Measurements from ENCODE around the gene ABHD8.
A peak's percentile ranks its signal among the peaks of the same experiment; 100 is the strongest.

The ABHD8 gene

DNA sequence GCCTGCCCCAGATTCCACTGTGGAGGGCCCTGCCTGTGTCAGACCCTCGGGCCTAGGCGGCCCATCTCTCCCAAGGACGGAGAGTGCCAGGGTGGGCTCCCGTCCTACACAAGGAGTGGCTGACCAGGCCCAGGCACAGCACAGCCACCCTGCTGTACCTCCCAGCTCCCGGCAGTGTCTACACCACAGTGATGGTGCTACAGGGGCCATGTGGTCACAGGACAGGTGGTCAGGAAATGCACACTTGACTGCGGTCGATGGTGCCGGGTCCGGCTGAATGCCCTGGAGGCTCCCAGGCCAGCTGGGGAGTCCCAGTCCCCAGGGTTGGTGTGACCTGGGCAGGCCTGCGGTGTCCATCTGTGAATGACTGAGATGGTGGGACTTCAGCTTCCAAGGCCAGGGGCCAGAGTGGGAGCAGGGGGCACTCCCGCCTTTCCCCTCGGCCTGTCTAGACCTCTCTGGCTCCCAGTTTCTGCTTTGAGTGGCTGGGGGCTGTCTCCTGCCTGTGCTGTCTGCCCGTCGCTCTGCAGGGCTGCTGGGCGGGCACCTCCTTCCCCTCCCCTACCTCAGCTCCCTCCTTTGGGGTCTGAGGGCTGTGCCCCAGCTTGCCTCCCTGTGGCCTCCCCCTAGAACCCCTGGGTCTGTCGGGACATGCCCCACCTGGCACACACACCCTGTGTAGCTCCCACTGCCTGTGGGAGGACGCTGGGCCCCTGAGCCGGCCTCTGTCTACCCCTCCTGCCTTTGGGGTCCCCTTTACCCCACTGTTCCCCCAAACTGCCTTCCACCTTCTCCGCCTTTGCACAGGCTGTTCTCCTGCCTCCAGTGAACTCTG is 18.6 kb upstream of the ABHD8 start:
- DNase-seq (ENCODE audit: low read depth in 2 of 2) = no peak

DNA sequence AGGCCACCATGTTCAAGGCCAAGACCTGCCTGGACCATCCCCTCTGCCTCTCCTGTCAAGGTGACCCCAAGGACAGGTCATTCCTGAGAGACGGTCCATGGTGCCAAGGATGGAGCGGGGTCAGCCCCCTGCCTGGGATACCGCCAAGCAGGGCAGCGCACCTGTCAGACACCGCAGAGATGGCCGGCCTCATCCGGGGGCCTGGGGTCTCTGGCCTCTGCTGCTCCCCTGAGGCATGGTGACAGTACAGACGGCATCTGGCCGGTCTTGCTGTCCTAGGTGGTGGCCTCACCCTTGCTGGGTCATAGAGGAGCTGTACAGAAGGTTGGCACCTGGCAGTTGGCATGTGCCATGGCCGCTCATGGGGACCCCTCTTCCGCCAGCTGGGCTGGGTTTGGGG is 17.2 kb upstream of the ABHD8 start:
- no peak for DNase-seq (ENCODE audit: low read depth in 2 of 2)

DNA sequence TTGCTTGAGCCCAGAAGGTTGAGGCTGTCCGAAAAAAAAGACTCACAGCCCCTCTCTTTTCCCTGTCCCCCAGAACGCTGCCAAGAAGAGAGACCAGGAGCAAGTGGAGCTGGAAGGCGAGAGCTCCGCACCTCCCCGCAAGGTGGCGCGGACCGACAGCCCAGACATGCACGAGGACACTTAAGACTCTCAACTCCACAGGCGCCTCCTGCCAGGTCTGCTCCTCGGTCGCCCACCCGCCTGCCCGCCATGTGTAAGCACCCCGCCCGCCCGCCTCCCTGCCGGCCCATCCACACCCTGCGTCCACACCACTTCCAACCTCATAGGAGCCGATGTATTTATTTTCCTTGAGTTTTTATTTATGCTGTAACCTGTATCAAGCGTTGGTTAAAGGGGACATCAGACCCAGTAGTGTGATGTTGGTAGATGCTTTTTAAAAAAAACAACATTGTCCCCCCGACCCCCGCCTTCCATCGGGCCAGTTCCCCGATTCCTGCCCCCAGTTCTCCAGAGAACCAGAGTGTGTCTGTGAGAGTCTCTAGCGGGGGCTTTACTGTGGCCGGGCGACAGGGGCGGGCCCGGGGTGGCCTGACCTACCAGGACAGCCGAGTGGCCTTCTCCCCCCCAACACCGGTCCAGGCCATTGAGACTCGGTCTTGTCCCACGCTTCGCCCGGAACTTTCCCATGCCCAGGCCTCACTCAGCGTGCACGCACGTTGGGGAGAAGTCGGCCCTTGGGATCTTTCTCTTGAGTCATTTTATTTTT is 16.4 kb upstream of the ABHD8 start:
- no peak for DNase-seq (ENCODE audit: low read depth in 2 of 2)

DNA sequence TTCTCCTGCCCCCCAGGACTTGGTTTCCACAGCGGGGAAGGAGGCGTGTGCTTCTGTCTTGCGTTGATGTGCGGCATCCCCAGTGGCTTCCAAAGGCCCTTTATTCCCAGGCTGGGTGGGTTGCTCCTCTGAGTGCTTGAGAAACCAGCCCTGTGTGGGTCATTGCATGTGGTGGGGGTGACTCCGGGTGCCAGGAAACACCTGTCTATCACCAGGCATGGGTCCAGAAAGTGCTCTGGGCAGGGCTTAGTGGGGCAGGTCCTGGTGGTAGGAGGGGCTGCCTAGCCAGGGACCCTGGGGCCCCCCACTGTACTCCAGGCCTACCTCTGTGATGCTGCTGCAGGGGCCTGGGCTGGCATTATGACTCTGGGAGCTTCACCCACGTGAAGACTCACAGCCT is 15.7 kb upstream of the ABHD8 start:
- DNase-seq (ENCODE audit: low read depth in 2 of 2) = no peak

DNA sequence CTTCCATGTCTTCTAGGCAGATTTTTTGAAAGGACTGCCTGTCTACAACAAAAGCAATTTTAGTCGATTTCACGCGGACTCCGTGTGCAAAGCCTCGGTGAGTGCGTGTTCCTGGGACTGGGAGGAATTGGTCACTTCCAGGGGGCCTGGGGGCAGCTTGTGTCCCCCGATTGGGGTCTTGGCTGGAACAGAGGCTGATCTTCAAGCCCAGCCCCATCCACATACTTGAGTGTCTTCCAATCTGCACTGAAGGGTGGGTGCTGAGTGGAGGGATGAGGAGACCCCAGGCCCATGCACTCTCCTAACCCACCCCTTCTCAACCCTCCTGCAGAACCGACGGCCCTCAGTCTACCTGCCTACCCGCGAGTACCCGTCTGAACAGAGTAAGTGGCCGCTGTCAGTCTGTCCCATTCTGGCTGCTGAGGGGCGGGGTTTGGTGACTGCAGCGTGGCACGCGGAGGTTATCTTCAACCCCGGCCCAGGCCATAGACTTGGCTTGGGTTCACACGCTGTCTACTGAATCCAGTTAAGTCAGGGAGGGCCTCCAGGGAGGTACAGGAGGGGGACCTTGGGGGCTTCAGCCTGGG is 10.9 kb upstream of the ABHD8 start:
- DNase-seq (ENCODE audit: low read depth in 2 of 2) = no peak

GRCh38 chr19:17312189-17313113 is 9.2 kb upstream of the ABHD8 start:
- no peak for DNase-seq (ENCODE audit: low read depth in 2 of 2)

DNA sequence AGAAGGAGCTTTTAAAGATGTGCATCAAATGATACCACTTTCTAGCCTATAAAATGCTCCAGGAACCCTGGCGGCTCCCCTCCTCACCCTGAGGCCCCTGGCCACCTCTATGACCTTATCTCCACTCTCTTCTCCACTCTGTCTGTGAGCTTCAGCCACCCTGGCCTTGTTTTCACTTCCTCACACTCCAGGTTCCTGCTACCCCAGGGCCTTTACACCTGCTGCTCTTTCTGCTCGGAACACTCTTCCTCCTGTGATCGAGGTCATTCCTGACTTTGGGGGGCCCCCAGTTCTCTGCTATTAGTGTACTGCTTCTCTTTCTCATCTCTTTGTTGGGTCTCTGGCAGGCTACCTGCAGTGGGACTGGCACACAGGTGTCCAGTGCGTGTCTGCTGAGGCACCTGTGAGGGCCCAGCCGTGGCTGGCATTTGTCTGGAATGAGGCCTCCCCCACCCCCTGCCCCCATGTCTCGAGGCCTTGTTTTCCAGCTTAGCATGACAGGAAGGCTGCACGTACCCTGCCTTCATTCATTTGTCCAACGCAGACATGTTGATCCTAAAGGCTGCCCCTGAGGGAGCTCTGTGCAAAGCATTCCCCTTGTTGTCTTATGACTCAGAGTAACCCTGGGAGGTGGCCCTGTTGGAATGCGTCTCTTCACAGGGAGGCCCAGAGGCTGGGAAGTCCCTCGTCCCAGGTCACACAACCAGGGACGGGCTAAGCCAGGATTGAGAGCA is 8.4 kb upstream of the ABHD8 start:
- no peak for DNase-seq (ENCODE audit: low read depth in 2 of 2)

DNA sequence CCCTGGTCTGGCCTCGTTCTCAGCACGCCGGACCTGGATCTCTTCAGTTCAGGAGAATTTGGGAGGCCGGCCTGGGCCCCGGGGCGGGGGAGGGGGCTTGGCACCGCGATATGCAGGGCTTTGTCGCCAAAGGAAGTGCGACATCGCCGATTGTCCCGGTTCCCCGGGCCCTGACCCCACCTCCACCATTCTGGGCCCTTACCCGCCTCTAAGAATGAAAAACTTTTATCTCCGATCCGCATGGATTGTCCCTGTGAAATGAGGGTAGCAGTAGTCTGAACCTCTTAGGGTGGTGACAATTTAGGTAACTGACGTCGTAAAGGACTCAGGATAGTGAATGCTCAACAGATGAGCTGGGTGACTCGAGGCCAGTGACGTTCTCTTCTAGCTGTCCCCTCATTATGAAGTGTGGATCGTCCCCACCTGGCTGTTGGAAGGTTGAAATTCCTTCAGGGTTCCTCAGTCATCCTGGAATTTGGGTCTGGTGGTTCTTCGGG is 6.8 kb upstream of the ABHD8 start:
- no peak for DNase-seq (ENCODE audit: low read depth in 2 of 2)

DNA sequence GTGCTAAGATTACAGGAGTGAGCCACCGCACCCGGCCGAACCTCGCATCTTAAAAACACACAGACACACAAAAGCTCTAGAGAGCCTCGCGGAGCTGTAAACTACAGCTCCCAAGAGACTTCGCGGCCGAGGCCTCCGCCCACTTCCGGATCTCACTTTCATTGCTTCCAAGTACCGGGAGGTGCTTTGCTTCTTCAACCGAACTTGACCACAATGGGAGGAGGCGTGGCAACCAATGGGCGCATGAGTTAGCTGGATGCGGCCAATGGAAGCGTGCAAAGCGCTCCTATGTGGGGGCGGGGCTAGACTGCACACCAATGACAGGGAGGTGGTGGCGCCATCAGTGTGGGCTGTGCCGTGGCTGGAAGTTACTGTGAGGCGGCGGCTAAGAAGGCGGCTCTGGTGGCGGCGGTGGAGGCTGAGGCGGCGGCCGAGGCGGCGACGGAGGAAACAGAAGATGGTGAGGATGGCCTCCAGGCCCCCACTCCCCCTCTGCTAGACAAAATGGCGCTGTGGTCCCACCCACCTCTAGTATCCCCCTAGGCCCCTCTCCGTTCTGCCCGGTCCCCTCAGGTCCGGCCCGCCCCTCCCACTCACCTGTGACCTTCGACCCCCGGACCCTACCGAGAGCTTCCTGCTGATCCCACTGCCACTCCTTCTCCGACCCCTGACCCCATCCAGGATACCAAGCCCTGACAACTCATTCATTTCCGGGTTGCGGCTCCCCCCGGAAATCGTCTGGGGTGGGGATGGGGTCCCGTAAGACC is 6.2 kb upstream of the ABHD8 start, which contains the start of gene DDA1:
TSS of gene DDA1 (plus strand) at position 366 of the 767 bp plus-strand sequence. CDS start at position 458, 92 bp downstream.
- peak; percentile 100 for DNase-seq (ENCODE audit: low read depth in 2 of 2)

DNA sequence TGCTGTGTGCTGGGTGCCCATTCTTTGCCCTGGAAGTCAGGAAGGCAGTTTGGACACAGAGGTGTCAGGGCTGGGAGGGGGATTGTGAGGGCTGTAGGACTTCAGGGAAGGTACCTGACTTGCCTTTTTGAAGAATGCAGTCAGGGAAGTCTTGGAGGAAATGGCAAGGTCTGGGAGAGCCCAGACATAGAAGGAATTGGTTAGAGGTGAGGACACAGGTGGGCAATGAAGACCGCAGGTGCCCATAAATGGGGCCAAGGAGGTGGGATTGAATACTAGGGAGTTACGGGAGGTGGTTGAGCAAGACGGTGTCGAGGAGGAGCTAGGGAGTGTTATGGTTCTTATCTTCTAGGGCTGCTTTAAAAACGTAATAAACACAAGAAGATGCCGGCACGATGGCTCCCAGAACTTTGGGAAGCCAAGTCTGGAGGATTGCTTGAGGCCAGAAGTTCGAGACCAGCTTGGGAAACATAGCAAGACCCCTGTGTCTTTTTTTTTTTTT is 4.7 kb upstream of the ABHD8 start:
- no peak for DNase-seq (ENCODE audit: low read depth in 2 of 2)

- DNase-seq (ENCODE audit: low read depth in 2 of 2) = no peak
Observed at GRCh38 chr19:17306285-17306714, 3.1 kb upstream of the ABHD8 start.

DNA sequence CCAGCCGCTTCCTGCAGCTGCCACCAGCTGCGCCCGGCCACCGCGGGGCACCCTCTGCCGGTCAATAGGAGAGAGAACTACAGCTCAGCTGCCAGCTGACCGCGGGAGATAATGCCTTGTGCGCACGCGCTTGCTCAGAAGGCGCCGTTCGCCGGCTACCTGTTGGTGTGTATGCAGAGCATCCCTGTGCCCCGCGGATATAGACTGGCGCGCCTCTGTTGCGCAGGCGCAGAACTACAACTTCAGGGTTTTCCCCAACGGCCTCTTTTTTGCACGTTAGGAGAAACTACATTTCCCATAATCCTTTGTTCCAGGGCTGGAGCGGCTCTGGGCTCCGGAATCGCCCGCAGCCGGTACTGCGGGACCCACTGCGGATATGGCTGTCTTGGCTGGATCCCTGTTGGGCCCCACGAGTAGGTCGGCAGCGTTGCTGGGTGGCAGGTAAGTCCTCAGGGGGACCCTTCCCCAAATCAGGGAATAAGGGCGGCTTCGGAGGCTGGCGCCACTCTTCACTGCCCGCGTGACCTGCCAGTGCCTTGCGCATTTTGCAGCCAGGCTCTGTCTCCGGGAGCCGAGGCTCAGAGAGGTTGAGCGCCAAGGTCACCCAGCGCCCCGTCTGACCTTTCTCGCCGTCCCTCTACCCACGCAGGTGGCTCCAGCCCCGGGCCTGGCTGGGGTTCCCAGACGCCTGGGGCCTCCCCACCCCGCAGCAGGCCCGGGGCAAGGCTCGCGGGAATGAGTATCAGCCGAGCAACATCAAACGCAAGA is 2.5 kb upstream of the ABHD8 start, which contains the start of gene MRPL34:
TSS of gene MRPL34 (plus strand) at position 356 of the 768 bp plus-strand sequence. CDS start at position 377, 21 bp downstream.
- peak; percentile 97 for DNase-seq (ENCODE audit: low read depth in 2 of 2)

- DNase-seq (ENCODE audit: low read depth in 2 of 2) = no peak
Observed at GRCh38 chr19:17305216-17305516, 1.9 kb upstream of the ABHD8 start.

- no peak for DNase-seq (ENCODE audit: low read depth in 2 of 2)
Observed at GRCh38 chr19:17304386-17305215, 1.4 kb upstream of the ABHD8 start.

DNA sequence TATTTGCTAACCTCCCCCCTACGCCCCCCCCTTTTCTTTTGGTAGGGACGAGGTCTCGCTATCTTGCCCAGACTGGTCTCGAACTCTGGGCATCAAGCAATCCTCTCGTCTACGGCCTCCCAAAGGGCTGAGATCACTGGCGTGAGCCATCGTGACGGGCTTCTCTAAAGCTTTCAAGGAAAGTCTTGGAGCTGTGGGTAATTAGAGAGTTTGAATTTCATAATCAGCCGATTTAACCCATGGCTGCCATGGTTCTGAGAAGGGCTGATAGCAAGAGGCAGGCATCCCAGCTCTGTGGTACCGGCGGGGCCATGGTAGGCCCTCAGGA is 679 bp upstream of the ABHD8 start:
- no peak for DNase-seq (ENCODE audit: low read depth in 2 of 2)

DNA sequence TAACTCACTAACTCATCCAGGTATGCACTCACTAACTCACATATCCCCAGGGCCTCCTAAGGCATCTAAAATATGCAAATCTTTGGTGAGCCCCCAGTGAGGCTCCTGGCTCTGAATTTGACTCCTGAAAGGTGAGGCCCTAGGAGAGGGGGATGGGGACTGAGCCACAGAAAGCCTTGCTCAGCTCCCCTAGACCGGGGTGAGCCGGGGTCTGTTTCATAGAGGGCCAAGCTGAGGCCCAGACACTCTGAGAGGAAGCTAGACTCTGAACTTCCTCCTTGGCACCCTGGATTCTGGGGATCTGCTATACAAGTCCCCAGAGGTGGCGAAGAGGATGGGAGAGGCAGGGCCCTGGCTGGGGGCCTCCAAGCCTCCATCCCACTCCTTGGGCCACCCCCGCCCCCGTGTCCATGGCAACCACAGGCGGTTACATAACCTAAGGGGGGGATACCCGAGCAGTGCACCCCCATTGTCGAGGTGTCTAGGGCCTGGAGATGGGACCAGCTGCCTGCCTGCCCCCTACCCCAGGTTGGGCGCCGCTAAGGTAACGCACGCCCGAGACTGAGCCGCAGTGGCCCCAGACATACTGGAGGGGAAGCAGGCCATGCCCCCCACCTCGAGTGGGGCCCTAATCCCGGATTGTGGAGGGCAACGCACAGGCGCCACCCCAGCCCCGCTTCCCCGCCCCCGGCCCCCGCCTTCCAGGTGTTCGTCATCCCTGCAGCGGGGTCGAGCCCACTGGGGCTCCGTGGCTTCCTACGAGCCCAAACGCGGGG is 646 bp downstream of the ABHD8 start:
- DNase-seq (ENCODE audit: low read depth in 2 of 2) = no peak

DNA sequence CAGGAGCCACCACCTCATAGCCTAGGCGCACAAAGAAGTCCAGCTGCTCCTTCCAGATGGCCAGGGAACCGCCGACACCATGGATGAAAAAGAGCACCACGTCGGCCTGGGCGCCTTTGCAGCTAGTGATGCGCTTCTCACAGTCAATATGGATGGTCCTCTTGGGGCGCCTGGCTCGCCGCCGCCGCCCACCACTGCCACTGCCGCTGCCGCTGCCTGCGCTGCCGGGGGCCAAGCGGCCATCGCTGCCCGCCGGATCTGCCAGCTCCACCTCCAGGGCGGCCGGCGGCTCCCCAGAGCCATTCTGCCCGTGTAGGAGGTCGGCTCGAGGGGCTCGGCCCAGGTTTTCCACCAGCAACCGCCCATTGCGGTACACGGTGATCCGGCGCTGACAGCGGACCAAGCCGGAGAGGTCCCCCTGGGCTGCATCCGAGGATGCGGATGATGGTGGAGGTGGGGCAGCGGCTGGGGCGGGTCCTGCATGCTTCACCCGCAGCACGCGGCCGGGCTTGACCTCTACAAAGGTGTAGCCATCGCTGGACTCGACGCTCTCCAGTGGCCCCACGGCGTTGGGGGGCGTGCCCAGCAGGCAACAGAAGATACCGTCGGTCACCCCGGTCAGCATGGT is 2.1 kb downstream of the ABHD8 start:
- no peak for DNase-seq (ENCODE audit: low read depth in 2 of 2)
